Stimulated activated CD4-positive, alpha-beta T cell treated with anti-CD3 and anti-CD28 coated beads, TNF-alpha, amount 100 ng/mL, for 24 hours (primary cell): Measurements from ENCODE around the gene CTNNBIP1.

Experiments
- DNase-seq, 3 experiments: peaks; one replicate each; pipeline ENCODE4 v3.0.0-alpha.2; 2020; ENCODE audit warnings: low read depth in 3 of 3

CTNNBIP1 gene

DNA sequence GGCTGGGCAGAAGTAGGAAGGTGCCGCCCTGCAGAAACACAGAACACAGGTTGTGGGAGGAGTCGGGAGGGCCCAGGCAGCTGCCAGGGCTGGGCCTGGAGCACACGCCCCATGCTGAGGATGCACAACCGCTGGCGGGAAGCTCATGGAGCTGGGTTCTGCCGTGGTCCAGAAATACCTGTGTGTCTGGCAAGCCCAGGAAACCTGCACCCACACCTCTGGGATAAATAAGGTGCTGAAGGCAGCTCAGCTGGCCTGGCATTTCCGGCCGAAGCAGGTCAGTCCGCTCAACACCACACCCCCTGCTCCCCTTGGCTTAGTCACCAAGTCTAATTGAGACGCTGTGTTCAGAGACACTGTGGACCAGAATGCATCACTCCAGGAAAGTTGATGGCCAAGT is 32.1 kb downstream of the CTNNBIP1 start:
- no peak for DNase-seq

DNA sequence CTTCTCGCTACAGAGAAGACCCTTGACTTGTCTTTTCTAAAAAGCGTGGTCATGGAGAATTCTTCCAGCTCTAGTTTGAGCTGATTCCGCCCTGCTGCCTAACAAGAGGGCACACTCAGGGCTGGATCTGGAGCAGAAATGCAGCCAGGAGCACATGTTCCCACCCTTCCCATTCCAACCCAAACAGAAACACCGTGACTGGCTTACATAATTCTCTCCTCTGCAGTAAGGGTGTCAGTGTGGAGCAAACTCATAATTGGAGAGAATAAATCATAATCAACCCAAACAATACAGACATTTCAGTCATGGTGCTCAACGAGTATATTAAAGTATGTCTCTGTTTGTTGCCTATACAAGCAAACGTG is 34.5 kb downstream of the CTNNBIP1 start:
- DNase-seq: no peak

DNA sequence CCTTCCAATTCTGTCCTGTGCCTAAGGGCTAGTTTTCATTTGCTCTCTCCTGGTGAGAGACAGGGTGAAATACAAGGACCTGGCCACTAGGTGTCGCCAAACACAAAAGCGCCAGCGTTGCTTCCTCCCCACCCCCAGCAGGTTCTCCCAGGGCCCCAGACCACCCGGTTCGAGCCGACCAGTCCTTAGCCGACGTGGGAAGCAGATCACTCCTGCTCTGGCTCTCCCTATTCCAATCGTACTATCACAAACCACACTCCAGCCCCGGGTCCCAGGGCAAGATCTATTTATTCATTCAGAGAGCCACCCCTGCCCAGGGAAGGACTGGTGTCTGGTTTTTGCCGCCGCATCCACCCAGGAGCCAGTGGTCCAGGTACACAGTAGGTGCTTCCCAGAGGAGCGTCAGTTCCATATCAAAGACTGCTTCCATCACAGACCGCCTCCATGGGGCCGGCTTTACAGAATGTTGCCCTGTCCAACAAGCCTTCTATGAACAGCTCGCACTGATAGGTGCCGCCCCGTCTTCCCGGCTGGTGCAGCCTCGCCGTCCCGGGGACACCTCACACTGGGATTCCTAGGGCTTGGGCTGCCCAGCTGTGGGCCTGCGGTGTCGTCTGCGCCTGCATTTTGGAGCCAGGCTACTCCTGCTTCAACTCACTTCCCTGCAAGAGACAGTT is 35.0 kb downstream of the CTNNBIP1 start:
- DNase-seq: peak; percentile 59 to 70 (median 69)

DNA sequence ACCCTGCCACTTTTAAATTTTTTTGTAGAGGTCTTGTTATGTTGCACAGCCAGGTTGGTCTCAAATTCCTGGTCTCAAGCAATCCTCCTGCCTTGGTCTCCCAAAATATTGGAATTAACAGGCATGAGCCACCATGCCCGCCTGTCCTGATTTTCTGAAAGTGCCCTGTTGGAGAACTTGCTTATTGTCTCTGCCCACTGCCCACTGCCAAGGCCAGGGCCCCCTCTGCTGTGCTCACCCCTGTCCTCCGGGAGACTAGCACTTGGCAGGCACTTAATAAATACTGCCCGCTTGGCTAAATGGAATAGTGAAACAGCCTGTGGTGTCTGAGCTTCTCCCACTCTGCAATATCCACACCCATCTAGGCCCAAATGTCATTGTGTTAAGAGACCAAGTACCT is 35.7 kb downstream of the CTNNBIP1 start:
- DNase-seq: no peak

DNA sequence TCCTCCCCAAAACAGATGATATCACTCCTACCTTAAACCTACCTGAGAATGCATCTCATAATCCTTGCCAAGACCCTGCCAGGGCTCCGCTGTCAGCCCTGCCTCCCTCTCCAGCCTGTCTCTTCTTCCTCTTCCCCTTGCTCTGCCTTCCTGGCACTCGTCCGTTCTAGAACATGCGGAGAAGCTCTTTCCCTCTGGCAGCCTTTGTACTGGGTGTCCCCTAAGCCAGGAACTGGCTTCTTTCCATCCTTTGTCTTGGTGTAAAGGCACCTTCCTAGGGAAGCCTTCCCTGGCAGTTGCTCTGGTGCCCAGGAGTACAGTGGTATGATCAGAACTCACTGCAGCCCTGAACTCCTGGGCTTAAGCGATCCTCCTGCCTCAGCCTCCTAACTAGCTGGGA is 36.1 kb downstream of the CTNNBIP1 start:
- no peak for DNase-seq

DNA sequence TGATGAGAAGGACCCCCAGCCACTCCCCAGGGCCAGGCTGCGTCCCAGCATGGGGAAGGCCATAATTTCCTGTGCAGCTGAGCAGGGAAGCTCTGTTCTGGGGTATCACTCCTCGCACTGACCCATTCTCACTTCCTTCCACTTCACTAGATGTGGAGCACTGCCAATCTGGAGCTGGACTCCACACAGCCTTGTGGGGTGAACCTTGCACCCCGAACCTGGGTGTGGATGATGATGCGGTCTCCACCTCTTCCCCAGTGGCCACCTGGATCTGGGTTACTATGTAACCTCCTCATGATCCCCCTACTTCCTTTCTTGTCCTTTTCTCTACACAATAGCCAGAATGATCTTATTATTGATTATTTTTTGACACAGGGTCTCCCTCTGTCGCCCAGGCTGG is 36.7 kb downstream of the CTNNBIP1 start:
- DNase-seq: no peak

DNA sequence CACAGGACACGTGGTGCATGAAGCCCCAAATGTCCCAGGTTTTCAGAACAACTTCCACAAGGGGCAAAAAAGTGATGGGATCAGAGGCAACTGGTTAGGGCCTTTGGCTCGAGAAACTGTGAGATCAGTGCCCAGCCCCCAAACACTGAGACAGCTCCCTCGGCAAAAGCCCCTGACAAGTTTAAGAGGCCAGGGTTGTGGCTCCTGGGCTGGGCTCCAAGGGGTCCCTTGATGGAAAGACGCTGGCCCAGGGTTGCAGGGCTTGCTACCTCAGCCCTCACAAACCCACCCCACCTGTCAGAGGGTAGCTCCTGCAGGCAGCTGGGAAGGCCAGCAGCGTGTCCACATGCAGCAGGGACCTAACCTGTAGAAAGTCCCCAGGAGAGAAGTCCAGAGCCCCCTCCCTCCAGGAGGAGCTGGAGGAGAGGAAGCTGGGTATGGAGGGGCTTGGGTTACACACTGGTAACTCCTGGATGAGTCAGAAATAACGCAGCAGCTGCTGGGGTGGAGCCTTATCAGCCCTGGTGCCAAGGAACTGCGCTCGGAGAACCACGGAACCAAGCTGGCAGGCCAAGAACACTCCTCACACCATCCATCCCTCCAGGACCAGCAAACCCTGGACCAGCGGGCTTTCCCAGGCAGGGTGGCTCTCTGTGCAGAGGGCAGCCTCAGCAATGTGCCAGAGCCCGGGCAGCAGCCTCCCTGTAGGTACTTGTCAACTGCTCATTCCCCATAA is 37.5 kb downstream of the CTNNBIP1 start:
- no peak for DNase-seq

DNA sequence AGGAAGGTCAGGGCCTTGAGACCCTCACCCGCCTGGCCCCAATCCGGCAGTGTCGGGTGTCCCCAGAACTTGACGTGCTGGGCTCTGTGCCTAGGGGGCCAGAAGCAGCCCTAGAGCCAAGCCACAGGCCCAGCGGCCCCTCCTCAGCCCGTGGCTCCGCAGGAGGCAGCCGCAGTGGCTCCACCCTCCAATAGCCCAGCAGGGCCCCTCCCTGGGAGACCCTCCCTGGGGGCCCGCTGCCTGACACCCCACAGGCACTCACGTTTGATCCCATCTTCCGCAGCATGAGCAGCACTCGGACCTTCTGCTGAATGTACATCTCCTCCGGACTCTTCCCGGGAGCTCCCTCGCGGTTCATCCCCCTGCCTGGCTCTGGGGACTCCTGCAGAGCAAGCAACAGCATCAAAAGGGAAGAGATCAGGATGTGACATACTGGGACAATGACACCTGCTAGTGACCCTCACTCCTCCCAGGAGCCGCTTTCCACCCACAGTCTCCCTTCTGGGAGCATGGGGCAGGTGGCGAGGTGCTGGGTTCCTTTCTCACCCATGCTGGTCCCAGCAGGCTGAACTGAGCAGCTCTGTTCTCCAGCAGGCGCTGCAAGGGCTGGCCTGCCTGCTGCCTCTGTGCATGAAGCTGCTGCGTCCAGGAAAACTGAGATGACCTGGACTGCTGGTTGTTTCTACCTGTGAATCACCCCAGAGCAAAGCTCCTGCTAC is 38.2 kb downstream of the CTNNBIP1 start:
- no peak for DNase-seq

DNA sequence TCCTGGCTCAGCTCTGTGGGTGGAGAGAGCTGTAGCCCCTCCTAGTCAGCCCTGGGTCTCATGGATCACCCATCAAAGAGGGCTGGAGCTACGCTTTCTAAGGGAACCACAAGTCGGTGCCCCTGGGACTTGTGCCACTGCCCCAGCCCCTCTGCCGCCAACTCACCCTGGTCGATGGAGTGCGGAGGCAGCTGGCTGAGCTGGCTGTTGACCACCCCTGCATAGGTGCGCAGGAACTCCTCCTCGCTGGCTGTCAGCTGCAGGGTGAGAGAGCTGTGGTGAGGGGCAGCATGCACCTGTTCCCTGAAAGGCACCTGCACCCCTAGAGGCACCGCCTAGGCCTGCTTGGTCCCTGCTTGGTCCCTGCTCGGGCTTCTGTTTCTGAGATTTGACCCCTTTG is 39.0 kb downstream of the CTNNBIP1 start:
- DNase-seq: no peak

DNA sequence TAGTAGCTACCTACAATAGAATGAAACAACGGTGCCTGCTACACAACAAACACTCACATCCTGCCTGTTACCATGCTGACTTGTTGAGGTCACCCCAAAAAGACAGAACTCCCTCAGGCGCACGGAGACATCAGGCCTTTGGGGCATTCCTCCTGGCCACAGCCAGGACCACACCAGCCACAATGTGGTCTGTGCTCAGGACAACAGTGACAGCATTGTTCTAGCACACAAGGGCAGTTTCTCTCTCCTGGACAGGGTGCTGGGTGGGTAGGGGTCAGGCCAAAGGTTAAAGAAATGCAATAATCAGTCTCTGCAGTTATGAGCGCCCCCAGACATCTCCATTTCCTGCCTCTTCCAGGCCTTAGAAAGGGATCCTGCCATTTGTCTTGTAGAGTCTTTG is 39.5 kb downstream of the CTNNBIP1 start:
- DNase-seq: no peak

DNA sequence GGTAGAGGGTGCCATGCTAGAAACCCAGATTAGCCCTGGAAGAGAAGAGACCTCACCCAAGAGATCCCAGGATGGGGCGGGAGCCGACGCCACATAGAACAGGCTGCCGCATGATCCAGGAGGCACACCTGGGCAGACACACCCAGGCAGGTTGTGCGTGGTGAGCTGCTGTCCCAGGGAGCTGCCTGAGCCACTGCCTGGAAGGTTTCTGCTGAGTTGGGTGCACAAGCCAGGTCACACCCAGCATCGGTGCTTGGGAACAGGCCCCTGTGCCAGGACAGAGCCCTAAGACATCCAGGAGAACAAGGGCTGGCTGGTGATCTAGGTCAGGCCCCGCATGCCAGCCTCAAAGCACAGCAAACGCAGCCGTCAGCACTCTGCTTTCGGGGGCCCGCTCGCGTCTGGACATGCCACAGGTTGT is 40.2 kb downstream of the CTNNBIP1 start:
- no peak for DNase-seq

DNA sequence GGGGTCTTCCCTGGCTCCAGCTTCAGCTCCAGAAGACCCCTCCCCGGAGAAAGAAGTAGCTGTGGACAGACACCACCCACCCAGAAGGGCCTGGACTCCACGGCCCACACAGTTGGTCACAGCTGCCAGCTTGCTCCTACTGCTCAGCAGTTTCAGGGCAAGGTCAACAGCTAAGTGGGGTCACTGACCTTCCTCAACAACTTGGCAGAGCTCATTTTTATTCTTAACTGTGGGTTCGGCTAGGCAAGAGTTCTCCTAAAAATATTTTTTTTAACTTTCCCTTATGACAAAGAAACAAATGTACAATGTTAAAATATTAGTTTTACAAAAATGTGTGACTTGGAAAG is 41.9 kb downstream of the CTNNBIP1 start:
- DNase-seq: no peak

DNA sequence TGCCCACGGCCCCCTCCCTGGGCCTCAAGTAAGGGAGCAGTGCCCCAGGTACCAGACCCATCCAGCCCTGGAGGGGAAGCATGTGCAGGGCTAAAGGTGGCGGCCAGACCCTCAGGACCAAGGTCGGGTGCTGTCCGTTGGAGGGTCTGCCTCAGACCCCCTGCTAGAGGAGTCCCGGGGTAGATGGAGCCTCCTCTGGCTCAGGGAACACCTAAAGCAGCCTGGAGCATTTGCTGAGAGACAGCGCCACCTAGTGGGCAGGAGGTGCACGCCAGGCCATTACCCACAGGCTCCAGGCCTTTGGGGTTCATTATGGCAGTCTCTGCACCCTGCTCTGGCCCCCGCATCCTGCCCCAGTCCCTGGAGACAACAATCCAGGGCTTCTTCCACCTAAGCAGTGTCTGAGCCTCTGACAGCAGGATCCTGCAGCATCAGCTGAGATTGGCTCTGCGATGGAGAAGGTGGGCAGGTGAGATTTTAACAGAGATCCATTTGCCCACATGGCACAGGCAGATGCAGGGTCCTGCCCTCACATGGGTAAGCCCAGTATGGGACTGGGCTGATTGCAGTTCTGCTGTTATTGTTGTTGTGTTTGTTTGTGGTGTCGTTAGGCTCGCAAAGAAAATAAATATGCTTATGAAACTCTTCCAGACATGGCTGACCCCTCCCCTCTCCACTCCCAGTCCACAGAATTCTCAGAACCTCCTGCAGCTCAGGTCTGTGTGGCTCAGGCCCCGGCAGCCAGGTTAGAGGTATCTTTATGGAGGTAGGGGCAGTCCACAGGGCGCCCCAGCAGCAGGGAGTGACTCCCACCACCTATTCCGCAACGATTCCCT is 42.4 kb downstream of the CTNNBIP1 start:
- peak; percentile 82 to 85 (median 84) for DNase-seq

DNA sequence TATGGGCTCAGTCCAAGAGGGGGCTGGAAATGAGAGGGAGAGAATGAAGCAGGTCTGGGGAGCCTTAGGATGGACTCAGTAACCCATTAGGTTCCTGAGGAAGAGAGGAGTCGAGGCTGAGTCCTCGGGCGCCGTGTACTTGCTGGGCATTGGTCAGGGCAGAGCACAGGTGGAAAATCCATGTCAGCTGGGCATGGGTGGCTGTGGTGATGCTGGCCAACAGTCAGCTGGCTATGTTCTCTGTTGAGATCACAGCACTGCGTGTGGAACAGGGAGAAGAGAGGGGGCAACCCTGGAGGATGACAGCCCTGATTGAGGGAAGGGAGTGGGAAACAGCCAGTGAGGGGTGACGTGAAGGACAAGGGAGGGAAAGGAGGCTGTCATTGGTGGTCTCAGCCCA is 43.2 kb downstream of the CTNNBIP1 start:
- no peak for DNase-seq

DNA sequence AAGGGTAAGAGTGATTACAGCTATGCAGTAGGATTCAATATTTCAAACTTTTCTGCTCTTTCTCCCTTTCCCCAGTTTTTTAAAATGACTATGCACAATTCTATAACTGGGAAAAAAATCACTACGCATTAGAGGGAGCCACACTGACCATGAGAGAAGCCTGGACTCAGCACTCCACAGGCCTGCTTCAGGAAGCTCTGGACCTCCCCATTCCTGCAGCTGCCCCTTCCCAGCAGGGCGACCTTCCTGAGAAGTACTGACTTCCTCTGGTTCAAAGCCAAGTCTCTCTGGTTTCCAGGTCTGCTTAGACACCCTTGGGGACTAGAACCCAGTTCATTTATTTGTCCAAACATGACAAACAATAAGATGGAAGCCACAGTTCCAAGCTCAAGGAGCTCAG is 44.3 kb downstream of the CTNNBIP1 start:
- DNase-seq: no peak

DNA sequence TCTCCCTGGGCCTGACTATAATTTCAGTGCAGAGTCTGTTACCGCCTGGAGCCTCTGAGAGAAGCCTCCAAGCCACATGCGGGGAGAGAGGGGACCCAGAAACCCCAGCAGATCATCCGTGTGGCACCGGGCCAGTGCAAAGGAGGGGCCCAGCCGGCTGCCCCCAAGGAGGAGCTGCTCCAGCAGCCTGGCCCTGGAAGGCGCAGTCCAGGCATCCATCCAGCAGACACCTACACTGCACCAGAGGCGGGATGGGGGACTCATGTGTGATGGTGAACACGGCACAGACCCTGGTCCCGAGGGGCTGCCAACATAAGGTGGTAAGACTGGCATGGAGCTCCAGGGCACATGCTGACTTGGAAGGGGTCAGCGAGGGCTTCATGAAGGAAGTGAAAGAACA is 46.7 kb downstream of the CTNNBIP1 start:
- DNase-seq: no peak

DNA sequence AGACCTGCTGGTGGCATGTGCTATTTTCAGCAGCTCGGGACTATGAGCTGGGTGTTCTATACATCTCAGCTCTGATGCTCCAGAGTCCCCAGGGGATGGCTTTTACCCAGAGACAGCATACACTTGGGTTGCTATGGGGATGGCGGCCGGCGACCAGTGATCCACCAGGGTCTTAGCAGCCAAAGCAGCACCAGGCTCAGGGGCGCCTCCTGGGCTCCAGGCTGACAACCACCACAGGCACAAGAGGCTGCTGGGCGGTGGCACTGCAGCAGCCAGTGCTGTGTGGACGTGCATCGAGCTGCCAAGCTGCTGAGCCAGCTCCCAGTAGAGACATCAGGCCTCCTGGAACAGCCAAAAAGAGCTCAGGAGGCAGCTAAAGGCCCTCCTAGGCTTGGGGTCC is 48.7 kb downstream of the CTNNBIP1 start:
- no peak for DNase-seq

DNA sequence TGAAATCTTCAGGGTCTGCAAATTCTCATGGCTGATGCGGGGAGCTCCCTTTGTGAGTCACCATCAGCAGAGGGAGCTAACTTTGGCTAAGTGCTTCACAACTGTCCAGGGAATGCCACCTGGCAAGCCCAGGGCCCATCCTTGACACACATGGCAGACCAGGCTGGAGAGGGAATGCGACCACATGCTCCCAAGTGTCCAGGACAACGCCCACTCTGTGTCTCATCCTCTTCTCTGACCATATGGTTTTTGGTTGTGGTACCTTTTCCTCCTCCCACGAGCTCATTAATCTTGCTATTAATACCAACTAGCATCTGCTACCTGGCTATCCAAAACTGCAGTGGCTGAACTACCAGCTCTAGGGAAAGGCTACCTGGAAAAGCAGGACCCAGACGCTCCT is 49.2 kb downstream of the CTNNBIP1 start:
- no peak for DNase-seq

DNA sequence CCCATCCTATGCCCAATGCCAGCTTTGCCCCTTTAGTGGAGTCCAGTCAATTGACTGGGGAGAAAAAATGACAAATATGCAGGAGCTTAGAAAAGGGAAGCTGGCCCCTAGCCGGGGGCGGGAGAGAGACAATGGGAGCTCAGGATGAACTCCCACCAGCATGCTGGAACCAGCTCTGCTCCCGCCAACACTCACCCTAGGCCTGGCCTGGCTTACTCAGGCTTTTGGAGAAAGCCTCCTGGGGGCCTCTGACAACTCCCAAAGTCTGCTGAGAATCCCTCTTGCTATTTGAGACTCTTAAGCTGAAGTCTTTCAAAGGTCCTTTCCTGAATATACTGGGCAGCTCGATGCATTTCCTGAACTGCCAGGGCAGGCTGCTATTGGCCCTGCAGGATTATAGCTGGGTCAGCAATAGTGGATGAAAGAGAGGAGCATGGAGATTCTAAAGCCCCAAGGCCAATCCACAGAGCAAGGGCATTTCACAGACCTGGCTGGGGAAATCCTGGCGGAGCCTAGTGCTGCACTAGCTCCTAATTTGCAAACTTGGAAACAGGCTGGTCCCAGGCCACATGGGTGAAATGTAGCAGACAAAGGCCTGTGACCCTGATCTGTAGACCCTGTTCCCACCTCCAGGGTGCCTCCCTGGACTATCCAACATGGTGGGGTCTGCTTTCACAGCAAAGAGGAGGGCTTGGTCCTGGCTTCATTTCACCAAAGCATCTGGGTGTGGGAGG is 50.6 kb downstream of the CTNNBIP1 start:
- no peak for DNase-seq

DNA sequence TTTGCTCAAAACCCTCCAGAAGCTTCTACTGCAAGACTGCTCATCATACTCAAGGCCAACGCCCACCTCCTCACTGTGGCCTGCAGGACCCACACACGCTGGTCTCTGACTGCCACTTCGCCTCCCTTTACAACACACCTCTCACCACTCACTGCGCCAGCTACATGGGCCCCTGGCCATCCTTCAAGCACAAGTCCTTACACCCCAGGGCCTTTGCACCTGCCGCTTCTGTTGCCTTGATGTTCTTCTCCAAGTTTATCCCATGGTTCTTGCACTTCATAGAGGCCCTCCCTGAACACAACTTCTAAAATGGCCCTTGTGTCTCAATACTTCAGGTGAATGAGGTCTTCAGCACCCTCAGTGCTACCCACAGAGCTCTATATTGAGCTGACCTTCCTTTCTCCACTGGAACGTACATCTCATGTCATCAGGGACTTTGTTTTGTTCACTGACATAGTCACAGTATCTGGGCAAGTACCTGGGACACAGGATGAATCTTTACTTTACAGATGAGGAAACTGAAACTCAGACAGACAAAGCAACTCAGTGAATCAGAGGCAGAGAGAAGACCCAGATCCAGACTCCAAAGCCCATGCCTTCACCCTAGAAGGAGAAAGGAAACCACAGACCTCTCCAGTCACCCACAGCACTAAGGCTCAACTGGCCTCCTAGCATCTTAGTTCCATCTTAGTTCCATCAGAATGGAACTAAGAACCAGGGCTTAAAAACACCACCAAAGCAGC is 51.6 kb downstream of the CTNNBIP1 start:
- DNase-seq: no peak

DNA sequence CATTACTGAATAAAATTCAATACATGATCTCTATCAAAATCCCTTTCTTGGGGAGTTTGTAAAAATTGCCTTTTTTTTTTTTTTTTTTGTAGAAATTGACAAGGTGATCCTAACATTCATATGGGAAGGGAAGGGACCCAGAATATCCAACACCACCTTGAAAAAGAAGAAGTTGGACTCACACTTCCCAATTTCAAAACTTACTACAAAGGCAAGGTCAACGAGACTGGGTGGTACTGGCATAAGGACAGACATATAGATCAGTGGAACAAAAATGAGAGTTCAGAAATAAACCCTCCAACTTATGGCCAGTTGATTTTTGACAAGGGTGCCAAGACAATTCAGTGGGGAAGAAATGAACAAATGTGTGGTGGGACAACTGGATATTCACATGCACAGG is 54.9 kb downstream of the CTNNBIP1 start:
- DNase-seq: no peak
